Choroid plexus epithelial cell (primary cell): ENCODE data around the gene EVC.

ENCODE experiments used
- DNase-seq: peaks from one replicate; pipeline ENCODE4 v3.0.0-alpha.2; 2010; ENCODE audit warnings: low read depth
- H3K4me3 ChIP-seq: 2 replicates; pipeline ENCODE4 v1.5.1; 2011; ENCODE audit warnings: low read depth, mild to moderate bottlenecking, control low read depth, low read length, moderate library complexity
- TF ChIP-seq, protein P1 (sequence below): conservative IDR thresholded peaks from 2 replicates; pipeline ENCODE4 v1.5.1; 2011; ENCODE audit warnings: low read depth, mild to moderate bottlenecking, control low read depth, inconsistent platforms, low read length, moderate library complexity

The EVC gene

DNA sequence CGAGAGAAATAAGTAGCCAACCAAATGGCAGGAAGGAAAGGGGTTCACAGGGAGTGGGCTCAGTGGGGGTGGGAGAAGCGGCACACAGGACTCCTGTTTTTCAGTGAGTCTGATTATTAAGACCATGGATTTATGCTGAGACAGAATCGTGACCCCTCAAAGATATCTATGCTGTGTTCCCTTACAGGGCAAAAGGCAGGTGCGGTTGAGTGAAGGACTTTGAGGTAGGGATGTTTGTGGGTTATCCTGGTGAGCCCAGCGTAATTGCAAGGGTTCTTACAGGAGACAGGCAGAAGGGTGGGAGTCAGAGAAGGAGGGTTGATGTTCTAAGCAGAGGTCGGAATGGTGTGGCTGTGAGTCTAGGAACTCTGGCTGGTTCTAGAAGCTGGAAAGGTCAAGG lies 73.0 kb downstream of the EVC start:
- H3K4me3 ChIP-seq, result no peak overlapping the region
- DNase-seq, result no peak
- TF ChIP-seq, protein P1, sequence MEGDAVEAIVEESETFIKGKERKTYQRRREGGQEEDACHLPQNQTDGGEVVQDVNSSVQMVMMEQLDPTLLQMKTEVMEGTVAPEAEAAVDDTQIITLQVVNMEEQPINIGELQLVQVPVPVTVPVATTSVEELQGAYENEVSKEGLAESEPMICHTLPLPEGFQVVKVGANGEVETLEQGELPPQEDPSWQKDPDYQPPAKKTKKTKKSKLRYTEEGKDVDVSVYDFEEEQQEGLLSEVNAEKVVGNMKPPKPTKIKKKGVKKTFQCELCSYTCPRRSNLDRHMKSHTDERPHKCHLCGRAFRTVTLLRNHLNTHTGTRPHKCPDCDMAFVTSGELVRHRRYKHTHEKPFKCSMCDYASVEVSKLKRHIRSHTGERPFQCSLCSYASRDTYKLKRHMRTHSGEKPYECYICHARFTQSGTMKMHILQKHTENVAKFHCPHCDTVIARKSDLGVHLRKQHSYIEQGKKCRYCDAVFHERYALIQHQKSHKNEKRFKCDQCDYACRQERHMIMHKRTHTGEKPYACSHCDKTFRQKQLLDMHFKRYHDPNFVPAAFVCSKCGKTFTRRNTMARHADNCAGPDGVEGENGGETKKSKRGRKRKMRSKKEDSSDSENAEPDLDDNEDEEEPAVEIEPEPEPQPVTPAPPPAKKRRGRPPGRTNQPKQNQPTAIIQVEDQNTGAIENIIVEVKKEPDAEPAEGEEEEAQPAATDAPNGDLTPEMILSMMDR, result no peak

GRCh38 chr4:5784960-5785611 lies 74.1 kb downstream of the EVC start:
- no peak for DNase-seq
- H3K4me3 ChIP-seq, result no peak overlapping the region
- TF ChIP-seq, protein P1, result peak; percentile 23

- H3K4me3 ChIP-seq, result no peak overlapping the region
- TF ChIP-seq, protein P1, result no peak
- peak; percentile 86 for DNase-seq
Observed at GRCh38 chr4:5785806-5786680, 75.0 kb downstream of the EVC start.

DNA sequence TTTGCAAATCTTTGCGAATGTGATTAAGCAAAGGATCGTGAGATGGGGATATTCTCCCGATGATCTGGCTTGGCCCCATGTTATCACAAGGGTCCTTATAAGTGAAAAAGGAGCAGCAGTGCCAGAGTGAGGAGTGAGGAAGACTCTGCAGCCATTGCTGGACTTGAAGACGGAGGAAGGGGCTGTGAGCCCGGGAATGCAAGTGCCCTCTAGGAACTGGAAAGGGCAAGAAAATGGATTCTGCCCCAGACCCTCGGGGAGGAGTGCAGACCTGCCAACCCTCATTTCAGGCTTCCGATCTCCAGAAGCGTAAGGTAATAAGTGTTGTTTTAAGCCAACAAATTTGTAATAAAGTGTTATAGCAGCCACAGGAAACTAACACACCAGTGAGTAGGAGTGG lies 76.3 kb downstream of the EVC start:
- H3K4me3 ChIP-seq, result no peak overlapping the region
- TF ChIP-seq, protein P1, result no peak
- no peak for DNase-seq

DNA sequence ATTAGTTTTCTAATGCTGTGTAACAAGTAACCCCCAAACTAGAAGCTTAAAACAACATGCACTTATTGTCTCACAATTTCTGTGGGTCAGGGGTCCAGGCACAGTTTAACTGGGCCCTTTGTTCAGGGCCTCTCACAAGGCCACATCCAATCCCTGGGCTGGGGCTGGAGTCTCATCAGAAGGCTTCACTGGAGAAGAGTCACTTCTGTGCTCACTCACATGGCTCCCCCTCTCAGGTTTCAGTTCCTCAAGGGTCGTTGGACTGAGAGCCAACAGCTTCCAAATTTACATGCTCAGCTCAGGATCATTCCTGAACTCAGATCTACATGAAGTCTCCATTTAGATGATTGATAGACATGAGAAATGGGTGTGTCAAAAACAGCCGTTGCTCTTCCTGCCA lies 77.1 kb downstream of the EVC start:
- DNase-seq, result no peak
- H3K4me3 ChIP-seq, result no peak overlapping the region
- TF ChIP-seq, protein P1, result no peak

- no peak overlapping the region for H3K4me3 ChIP-seq
- DNase-seq, result no peak
- TF ChIP-seq, protein P1, result no peak
Observed at GRCh38 chr4:5789141-5789540, 78.1 kb downstream of the EVC start.

GRCh38 chr4:5790546-5790857 lies 79.5 kb downstream of the EVC start:
- no peak overlapping the region for H3K4me3 ChIP-seq
- DNase-seq, result no peak
- TF ChIP-seq, protein P1, result no peak
